NOMO-1 treated with DMSO at 0.1 percent for 48 hours (cell line): ENCODE data around the gene MSH2.

Experiments used
- DNase-seq: peaks from one replicate; lab custom pipeline; 2025; ENCODE audit not compliant: unreplicated experiment; lab: John Stamatoyannopoulos, UW

The MSH2 gene

DNA sequence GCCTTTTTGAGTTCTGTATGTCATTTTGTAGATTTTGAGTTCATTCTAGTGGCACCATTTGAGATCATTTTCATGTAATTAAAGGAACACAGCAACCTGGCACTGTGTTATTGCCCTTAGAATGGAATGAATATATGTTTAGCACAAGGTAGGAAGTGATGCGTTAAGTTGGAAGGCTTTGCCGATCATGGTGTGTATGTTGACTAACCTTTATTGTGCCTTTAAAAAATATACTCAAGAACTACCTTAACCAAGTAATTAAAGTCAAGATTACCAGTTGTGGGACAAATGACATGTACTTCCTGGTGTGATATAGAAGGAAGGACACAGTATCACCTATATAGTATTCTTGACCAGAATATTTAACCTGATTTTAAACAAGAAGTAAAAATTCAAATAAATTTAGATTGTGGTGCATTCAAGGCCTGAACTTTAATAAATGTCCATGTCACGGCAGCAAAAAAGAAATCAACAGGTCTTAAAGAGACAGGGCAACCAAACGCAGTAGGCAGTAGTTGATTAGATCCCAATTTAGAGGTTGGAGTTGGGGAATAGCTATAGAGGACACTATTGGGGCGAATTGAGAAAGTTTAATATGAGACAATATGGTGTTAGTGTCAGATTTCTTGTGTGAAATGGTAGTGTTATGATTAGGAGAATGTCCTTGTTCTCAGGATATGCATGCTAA lies 68.6 kb downstream of the MSH2 start:
- DNase-seq: no peak

DNA sequence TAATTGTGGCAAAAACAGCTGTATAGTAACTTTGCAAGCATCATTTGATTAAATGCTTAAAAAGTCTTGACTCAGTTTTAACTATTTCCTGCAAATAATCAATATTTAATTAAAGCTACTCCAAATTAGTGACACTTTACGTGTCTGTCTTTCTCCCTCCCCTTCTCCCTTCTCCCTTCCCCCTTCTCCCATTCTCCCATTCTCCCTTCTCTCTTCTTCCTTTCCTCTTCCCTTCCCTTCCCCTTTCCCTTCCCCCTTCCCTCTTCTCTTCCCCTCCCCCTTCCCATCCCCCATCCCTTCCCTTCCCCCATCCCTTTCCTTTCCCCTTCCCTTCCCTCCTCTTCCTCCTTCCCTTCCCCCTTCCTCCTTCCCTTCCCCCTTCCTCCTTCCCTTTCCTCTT lies 76.9 kb downstream of the MSH2 start:
- DNase-seq: no peak

DNA sequence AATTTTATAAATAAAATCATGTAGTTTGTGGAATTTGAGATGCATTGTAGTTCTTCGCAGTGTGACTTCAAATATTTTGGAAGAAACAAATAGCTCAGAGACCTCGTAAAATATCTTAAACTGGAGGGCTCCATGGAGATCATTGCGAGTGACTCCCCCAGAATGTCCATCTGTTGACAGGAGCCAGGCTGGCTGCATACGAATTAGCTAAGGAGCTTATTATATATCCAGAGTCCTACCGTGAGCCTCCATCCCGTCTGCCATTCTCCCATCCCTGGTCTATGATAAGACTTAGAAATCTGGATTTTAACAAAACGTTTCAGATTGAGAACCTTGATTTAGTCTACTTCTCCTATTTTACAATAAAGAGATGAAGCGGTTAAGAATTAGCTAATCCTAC lies 80.2 kb downstream of the MSH2 start:
- no peak for DNase-seq

DNA sequence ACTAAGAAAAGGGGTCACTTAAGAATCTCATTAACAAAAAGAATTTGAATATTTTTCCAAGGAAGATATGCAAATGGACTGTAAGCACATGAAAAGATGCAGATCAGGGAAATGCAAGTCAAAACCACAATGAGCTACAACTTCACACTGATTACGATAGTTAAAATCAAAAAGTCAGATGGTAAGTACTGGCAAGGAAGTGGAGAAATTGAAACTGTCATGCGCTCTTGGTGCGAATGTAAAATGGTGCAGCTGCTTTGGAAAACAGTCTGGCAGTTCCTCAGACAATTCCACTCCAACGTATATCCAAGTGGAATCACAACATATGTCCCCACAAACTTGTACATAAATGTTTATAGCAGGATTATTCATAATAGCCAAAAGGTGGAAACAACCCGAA lies 81.4 kb downstream of the MSH2 start:
- no peak for DNase-seq

DNA sequence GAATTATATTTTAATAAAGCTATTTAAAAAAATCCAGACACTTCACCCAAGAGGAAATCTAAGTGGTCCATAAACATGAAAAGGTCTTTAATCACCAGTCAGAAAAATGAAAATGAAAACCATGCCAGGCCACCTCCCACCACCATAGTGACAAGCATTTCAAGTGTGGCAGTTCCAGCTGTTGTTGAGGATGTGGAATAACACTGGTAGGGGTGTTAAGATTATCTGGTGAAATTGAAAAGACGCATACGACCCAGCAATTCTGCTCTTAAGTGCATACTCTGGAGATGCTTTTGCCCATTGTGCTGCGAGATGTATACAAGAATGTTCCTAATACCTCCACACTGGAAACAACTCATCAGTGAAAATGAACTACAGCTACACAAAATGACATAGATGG lies 82.2 kb downstream of the MSH2 start:
- no peak for DNase-seq

DNA sequence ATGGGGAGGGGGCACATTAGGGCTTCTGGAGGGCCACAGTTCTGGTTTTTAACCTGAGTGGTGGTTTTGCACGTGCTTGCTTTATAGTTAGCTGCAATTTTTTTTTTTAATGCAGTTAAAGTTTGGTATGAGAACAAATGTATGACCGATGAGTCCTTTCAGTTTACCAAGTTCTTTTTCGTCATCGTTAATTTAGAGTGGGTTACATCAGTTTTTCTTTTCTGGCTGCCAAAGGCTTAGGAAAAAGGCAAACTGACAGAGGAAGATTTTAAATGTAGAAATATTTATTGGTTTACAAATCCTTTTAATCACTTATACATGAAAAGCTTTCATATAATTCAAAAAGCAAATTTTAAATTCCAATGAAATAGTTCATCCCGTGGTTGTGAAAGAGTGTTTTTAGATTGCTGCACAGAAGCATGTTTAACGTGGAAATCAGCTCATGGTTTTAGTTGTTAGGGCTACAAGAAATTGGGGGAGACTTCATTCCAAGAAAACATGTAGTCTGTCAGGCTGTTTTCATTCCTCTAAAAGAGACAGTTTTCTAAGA lies 82.9 kb downstream of the MSH2 start:
- DNase-seq: no peak

DNA sequence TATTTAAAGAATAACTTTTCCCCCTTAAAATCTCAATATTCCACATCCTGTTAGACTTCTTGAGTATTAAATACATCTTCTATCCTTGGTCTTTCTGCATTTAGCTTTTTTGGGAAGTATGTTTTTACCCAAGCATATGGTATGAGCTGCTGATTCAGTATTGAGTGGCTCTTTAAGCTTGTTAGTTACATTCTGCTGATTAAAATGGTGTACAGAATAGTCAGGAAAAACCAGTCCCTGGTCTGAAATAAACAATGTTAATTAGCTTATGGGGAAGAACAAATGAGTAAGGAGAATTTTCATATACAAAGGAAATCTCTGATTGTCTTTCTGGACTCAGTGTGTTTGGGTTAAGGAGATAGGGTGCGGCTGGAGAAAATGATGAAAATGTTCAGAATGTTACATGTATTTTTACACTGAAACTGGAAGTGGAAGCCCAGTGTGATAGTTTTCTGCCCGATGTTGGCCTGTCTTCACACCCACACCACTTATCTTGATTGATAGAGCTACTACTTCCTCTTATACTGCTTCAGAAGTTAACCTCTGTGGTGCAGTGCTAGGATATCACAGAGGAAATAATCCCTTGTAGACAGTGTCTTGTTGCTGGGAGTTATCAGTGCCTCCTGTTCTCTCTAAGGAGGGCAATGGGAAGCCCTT lies 84.0 kb downstream of the MSH2 start:
- DNase-seq: peak; percentile 97

DNA sequence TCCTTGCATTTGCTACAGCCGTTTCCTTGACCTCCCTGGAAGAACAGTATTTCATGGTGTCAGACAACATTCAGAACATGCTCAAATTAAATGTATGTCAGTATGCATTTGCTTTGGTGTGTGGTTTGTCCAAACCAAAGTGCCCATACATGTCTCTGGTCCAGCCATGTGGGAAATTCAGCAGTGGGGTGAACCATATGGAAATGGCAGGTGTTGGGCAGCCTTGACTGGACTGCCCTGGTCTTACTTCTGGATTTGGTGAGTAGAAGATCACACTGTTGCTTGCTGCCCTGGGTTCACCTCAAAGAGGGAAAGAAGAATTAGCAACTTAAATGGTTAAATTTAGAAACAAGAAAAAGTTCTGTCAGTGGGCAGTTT lies 84.5 kb downstream of the MSH2 start:
- DNase-seq: no peak

DNA sequence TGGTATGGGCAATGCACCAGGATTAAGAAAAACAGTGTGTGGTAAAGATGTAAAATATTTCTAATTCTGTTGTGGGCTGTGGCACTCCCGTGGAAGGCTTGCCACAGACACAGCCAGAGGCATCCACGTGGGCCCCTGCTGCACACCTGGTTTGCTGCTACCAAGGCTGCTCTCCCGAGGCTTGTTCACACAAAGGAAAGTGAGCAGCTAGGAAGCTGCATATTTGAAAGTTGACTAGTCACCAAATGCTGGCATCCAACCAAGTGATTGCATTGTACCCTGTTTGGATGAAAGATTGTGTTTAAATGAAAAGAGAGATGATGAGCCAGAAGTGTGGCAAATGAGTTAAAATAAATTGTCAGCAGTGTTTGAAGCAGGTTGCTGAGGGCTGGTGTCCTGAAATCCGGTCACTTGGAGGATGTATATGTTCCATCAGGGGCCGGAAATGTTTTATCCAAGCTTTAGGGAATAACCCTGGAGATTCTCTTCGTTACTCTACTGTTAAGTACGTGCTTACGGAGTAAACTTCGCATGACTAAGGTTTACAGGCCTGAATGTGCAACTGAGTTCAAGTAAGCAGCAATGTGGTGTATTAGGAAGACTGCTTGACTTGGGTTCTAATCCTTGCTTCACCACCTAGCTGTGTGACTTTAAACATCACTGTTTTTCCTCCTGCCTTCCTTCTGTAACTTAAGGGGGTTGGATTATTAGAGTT lies 86.1 kb downstream of the MSH2 start:
- DNase-seq: no peak

DNA sequence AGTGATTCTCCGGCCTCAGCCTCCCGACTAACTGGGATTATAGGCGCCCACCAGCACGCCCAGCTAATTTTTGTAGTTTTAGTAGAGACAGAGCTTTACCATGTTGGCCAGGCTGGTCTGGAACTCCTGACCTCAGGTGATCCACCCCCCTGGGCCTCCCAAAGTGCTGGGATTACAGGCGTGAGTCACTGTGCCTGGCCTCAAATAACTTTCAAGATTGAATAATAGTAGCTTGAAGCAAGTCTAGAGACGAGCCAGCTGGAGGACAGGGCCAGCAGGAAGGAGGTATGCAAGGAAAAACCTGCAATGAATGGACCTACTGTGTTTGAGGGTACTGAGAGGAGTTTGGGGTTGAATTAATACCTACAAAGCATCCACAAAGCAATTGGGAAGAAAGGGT lies 87.5 kb downstream of the MSH2 start:
- no peak for DNase-seq

DNA sequence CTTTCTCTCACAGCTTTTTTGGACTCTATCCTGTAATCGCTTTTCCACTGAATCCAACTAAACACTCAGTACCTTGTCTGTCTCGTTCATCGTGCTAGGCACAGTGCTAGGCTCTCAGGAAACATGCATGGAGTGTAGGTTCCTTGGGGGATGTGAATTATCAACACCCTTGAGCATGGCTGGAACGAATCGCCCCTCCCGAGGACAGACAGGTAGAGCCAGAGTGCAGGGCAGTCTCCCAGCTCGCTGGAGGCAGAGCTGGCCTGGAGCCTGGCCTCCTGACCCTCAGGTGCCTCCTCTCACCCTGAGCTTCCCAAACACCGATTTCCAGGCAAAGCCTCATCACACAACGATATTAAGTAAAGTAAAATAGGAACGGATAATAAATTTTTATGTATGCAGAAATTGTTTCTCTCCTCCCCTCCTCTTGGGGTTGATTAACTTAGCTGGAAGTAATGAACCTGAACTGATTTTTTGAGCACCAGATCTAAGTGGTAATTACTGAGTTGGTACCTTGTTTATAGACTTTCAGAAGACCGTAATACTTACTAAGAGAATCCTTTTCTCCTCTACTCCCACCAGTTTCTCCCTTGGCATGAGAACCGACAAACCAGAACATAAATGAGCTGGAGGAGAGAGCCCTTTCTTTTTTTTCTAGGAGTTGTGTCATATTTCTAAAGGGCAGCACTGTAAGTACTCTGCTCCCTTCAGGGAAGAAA lies 90.5 kb downstream of the MSH2 start:
- DNase-seq: no peak

DNA sequence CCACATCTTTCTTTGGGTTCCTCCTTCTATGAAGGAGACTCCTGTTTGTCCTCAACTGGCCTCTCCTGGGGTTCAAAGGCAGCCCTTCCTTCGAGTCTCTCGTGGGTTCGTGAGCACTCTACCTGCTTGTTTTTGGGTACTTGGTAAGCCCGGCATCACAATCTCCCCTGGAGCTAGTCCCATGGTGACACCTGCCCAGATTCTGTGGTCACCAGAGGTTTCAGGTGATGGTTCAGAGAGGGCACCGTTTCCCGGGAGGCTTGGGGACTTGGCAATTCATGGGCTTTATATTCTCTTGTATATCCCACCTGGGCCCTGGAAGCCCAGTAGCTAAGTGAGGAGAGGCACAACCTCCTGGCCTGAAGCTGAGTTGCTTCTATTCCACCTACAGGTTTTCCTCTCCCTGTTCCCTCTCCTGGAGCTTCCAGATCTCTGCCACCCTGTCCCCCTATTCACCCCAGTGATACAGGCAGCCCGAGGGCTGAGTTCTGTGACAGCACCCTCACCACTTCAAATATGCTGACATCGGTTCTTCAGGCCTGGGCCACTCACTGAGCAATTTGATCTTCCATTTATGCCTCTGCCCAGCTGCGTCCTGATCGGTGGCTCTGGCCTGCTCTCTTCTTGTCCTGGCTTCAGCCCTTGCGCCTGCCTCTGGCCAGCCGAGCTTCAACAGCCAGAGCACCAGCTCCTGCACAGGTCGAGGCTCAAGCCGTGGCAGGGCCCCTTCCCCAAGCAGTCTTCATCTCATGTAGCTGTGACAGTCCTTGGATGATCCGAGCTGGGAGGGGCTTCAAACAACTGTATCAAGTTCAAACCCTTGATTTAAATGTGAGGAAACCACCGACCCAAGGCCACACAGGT lies 91.5 kb downstream of the MSH2 start:
- no peak for DNase-seq

DNA sequence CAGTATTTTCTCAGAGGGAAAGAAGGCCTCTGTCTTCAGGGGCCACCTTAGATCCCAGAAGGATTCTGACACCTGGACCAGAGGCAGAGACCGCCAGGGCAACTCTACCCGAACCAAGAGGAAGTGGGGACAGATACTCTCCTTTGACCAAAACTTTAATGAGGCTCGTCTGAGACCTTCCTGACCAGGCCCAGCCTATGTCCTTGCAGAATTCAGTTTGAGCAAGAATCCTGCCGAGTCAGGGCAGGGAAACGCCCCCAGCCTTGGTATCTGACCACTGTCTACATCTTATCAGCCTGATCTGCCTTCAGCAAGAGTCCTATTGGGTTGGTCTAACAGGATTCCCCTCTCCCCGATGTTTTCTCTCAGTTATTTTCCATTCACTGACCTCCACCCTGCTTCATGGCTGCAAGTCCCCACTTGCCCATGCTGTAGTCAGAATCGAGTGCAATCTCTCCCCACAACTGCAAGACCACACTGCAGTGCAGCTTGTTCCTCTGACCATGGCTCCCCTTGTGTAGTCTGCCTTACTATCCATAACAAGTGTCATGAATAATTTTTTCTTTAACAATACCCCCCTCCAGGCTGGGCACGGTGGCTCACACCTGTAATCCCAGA lies 95.0 kb downstream of the MSH2 start:
- DNase-seq: no peak

DNA sequence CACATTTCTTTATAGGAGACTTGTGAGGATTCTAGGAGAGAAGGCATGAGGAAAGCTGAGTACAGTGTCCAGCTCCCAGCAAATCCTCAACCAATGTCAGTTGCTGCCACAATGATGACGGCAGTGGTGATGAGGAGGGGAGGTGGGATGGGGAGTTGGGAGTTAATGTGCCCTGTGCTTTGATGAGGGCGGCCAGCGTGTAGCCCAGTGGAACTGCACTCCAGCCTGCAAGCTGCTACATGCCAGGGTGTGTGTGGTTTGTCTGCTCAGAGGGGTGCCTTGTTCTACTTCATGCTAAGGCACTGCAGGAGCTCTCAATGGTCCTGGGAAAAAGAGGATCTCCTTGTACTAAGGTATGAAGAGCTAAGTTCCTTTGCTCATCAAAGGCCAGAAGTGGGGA lies 96.1 kb downstream of the MSH2 start:
- no peak for DNase-seq

DNA sequence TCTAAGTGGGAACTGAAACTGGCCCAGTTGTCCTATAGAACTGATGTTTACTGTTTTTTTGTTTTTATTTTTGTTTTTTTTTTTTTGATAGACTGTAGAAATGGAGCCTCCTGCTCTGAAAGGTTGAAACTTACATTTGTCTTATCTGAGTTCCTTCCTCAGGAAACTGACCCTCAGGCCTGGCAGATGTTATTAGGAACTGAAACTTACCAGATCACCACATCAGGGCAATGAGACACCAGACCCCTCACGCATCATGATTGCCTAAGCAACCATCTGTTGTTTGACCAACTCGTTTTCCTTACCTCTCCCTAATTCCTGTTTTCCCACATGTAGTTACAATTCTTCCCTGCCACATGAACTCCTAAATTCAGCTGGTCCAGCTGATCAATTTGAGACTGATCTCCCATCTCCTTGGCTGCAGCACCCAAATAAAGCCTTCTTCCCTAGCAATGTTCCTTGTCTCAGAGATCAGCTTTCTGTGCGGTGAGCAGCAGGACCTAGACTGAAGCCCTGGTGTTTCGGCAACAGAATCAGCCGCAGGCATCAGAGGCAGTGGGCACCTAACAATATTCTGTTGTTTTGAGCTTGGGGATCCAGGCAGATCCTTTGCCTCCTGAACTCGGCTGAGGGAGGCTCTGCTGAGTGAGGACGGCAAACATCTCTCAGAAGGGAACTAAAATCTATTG lies 96.8 kb downstream of the MSH2 start:
- peak; percentile 21 for DNase-seq

DNA sequence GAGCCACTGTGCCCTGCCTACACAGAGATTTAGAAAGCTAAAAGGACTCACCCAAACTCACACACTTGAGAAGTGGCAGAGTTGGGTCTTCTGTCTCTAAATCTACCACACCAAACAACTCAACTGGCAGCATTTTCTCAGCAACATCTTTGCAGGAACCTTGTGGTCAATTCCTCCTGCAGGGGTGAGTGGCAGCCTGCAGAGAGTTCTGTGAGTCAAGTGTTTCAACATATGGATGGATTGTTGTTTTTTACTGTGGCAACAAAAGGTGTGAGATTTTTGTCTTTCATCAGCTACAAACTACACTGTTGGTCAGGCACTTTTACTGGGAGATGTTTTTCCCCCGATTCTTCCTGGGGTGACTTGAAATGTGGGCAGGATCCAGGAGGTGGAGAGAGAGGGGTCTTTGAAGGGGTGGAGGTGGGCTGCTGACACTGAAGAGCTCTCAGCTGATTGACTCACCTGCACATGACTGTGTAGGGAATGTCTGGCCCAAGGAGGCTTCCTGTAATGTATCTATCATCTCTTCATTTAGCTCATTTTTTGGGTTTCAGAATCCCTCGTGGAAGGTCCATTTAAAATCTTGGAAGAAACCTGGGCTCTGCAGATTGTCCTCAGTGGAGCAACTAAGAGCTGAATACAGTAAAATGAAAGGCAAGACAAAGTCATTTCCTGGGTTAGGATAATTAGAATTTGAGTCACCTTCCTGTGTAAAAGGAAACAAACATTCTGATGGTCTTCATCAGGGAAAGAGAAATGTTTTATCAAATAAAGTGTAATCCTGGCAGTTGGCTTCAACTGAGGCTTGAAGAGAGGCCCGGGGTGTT lies 98.6 kb downstream of the MSH2 start:
- DNase-seq: peak; percentile 17

DNA sequence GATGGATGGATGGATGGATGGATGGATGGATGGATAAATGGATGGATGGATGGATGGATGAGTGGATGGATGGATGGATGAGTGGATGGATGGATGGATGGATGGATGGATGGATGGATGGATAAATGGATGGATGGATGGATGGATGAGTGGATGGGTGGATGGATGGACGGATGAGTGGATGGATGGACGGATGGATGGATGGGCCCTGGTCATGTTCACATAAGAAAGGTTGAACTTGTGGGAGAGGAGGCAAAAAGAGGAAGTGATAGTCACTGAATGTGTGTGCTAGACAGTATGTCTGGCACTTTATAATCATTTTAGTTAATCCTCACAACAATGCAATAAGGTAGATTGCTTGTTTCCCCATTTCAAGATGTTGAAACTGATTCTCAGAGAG lies 99.5 kb downstream of the MSH2 start:
- peak; percentile 82 for DNase-seq

DNA sequence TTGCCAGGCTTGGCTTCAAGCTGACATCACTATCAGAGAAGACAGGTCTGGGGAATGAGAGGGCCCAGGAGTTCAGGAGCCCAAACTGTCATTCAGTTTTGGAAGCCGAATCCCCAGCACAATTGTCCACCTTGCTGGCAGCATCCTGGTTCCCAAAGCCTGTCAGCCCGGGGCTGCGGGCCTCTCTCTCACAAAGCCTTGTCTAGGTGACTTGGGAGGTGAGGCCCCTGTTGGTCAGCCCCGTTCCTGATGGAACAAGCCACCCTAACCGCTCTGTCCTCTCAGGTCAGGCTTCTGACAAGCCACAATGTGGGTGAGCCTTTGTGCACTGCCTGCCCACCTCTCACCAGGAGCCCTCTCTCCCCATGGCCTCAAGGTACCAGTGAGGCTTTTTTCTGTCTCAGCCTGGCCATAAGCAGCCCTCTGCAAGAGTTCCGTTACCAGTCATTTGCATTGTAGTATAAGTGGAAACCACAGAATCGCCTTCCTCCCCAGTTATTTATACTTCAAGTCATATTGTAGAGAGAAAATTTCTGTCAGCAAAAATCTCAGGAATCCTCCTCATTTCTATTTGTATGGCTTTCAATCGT lies 100.6 kb downstream of the MSH2 start:
- peak; percentile 42 for DNase-seq
